ENCODE measurements around the gene WSCD2.

DNA sequence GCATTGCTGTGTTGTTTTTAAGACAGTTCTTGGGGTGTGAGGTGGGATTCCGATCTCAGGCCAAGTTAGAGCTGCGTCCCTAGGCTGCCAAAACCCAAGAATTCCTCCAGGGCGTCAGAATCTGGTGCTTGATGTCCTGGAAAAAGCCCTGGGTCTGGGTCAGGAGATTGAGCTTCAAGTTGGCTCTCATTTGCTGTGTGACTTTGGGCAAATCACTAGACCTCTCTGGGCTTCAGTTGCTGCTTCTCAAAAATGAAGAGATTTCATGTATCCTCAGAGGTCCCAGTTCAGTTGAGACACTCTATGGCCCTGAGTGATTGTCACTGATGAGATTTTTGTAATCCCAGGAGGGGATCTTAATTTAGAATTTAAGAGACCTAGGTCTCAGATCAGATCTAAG is 1.9 kb downstream of the WSCD2 start:
- TF ChIP-seq CTCF (conservative IDR thresholded peaks at IDR 0.05) (no peak), ZFX (IDR thresholded peaks at IDR 0.05) (no peak)

Data from C4-2B (cell line).